Measurements from ENCODE around the gene LTBP3. TPM values are rescaled to one million over a fixed set of nuclear protein-coding genes. Genes with fewer than 3 reads are reported as not detected.

LTBP3 gene
- total and polyA plus RNA-seq, 9 of the 15 experiments (the other 6 are each of a cell fraction or from before 2014, with no cell fraction given), result 0.06 to 20.5 (median 4.8) TPM

- TF ChIP-seq PRDM10 (IDR thresholded peaks at IDR 0.05; ENCODE audit: partially characterized antibody), result no peak
- TF ChIP-seq MBD2 (IDR thresholded peaks at IDR 0.05; ENCODE audit: borderline replicate concordance, low read depth), result no peak
- TF ChIP-seq CREB5 (CRISPR knock-in tag; IDR thresholded peaks at IDR 0.05), result no peak
- TF ChIP-seq PYGO2 (tag; IDR thresholded peaks at IDR 0.05), result no peak
- 0 out of 2 replicates have a peak, but pooled peaks have one; percentile 4 for TF ChIP-seq ZNF780A (CRISPR knock-in tag; IDR thresholded peaks at IDR 0.05)
- TF ChIP-seq POLR2AphosphoS5 (IDR thresholded peaks at IDR 0.05; ENCODE audit: control insufficient read depth, insufficient read depth, low read depth, low read length), result peak; percentile 11; the same call in 1 of the 2 replicates
- TF ChIP-seq ZBED1 (IDR thresholded peaks at IDR 0.05), result no peak
- TF ChIP-seq TSC22D4 (tag; IDR thresholded peaks at IDR 0.05), result no peak
- no peak for TF ChIP-seq MED1 (CRISPR knock-in tag; IDR thresholded peaks at IDR 0.05; ENCODE audit: borderline replicate concordance)
- no peak for TF ChIP-seq CHD2 (IDR thresholded peaks at IDR 0.05; ENCODE audit: low read depth, low read length)
- TF ChIP-seq PBX2 (CRISPR knock-in tag; IDR thresholded peaks at IDR 0.05; ENCODE audit: low read depth), result no peak
- no peak for TF ChIP-seq PBX2 (tag; conservative IDR thresholded peaks at IDR 0.05; ENCODE audit: low read depth)
- no peak for TF ChIP-seq RHOXF2B (CRISPR knock-in tag; conservative IDR thresholded peaks at IDR 0.05)
- TF ChIP-seq JUND (IDR thresholded peaks at IDR 0.05; ENCODE audit: borderline replicate concordance, low read depth, low read length), result no peak
- no peak for TF ChIP-seq JUND (tag; IDR thresholded peaks at IDR 0.05; ENCODE audit: borderline replicate concordance, low read depth, low read length)
- no peak for TF ChIP-seq ZNF280B (CRISPR knock-in tag; IDR thresholded peaks at IDR 0.05)
- no peak for TF ChIP-seq ATF1 (CRISPR knock-in tag; IDR thresholded peaks at IDR 0.05)
- TF ChIP-seq ATF1 (tag; IDR thresholded peaks at IDR 0.05), result no peak
Observed at GRCh38 chr11:65499713-65500386, 58.3 kb downstream of the LTBP3 start (continued).
